GM18526 (cell line): ENCODE results near the gene CAMKK2.

Experiments used
- POLR2A ChIP-seq: IDR thresholded peaks from 3 replicates; pipeline ENCODE4 v1.6.1; 2011; ENCODE audit not compliant: insufficient read length; ENCODE audit errors: extremely low read depth

CAMKK2 gene

DNA sequence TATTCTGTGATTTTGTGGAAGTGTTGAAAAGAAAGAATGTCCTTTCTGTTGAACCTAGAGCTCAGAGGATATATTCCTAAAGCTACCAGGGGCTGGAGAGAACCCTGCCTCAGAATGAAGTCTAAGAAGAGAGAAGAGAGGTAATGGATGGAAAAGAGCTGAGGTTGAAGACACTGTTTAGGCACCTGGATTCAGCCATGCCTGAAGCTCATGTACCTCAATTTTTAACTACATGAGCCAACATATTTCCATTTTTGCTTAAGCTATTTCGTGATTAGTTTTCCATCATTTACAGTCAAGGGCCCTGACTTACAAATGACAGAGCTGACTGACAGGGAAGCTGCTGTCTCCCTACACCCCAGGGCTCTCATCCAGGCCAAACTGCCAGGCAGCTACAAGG lies 10.7 kb downstream of the CAMKK2 start:
- no peak for TF ChIP-seq POLR2A

DNA sequence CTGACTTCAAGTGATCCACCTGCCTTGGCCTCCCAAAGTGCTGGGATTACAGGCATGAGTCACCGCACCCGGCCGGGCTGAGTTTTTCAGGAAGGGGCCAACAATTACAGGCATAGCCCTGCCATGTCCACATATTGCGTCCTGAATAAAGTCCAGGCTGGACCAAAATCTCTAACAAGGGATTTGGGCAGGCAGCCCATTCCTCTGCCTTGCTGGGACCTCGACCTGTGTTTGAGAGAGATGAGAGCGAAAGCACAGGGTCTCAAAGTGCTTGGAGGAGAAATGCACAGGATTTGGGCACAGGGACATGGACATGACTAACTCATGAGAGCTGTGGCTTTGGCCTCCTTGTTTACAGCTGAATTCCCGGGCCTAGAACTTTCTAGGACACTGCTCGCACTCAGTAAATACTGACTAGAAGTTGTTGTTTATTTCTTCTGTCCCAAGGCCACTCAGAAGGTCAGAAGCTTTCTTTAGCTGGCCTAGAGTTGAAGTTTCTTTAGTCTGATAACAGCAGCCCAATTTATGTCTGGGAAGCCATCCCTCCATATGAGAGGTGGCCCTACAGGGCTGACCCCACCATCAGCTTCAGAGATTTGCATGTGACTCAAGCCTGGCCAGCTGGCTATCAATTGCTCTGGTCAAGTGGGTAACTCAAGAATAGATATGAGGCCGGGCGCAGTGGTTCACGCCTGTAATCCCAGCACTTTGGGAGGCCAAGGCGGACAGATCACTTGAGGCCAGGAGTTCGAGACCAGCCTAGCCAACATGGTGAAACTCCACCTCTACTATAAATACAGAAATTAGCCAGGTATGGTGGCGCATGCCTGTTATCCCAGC lies 11.7 kb downstream of the CAMKK2 start:
- no peak for TF ChIP-seq POLR2A

DNA sequence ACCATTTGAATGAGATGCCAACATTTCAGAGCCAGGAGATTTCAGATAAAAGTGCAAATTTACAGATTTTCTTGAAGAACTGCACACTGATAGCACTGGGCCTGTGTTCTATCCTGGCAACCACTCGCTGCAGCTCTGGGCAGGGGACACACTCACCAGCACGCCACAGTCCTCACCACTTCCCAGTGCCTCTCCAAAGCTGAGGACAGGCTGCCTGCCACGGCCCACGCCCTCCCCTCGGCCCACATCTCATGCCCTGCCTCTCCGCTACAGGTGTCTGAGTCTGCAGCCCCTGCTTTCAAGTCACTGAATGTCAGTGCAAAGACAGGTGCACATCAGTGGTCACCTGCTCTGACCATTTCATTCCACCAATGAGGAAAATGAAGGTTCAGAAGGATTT lies 12.7 kb downstream of the CAMKK2 start:
- TF ChIP-seq POLR2A = no peak

DNA sequence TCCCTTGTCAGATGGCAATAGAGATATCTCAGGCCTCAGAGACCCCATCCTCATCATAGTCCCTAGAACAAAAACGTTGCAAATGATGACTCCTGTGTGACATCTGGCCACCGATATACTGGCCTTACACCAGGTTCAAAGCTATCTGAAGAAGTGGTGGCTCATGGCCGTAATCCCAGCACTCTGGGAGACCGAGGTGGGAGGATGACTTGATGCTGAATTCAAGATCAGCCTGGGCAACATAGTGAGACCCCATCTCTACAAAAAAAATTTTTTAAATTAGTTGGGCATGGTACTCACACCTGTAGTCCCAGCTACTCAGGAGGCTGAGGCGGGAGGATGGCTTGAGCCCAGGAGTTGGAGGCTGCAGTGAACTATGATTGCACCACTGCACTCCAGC lies 13.1 kb downstream of the CAMKK2 start:
- no peak for TF ChIP-seq POLR2A

DNA sequence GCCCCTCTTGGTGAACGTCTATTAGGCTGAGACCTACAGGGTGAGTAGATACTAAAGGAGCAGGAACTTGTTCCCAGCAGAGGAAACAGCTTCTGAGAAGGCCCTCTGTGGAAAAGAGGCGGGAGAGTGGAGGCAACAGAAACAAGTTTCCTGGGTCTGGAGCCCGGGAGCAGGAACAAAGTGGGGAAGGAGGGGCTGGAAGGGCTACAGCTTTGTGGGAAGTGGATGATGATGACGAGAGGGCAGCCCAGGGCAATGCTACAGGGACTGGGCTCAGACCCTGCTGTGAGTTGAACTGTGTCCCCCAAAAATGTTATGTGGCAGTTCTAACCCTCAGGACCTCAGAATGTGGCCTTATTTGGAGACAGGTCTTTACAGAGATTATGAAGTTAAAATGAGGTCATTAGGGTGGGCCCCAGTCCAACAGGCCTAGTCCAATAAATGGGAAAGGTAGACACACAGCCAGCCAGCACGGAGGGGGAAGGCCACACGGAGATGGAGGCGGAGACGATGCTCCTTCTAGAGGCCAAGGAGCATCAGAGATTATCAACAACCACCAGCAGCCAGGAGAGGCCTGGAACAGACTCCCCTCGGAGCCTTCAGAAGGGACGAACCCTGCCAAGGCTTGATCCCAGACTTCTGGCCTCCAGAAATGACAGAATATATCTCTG lies 14.3 kb downstream of the CAMKK2 start:
- TF ChIP-seq POLR2A = no peak

DNA sequence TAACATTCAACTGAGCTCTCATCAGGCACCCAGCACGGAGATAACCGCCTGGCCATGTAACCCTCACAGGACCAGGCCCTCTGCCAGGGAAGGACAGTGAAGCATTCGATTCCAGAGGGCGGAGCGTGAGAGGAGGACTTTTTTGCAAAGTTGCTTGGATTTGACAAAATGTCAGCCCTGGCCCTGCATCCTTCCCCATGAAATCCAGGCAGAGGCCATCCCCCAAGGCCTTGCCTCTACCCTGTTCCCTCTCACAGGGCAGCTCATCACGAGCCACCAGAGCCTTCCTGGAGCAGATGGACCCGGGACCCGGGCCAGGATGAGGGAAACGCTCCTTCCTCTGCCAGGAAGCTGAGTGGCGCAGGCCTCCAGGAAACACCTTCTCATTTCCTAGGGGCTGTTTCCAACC lies 17.0 kb downstream of the CAMKK2 start:
- no peak for TF ChIP-seq POLR2A

DNA sequence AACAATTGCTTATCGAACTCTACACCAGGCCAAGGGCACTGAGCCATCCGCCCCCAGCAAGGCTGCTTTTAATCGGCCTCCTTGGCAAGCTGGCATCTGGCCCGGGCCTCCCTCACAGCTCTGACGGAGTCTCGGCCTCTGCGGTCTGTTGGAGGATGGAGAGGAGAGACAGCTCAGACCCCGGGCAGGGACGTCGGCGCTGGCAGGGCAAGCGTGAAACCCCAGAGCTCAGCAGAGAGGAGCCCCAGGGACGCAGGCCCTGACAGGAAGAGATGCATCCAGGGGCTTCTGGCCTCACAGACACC lies 17.5 kb downstream of the CAMKK2 start:
- no peak for TF ChIP-seq POLR2A

DNA sequence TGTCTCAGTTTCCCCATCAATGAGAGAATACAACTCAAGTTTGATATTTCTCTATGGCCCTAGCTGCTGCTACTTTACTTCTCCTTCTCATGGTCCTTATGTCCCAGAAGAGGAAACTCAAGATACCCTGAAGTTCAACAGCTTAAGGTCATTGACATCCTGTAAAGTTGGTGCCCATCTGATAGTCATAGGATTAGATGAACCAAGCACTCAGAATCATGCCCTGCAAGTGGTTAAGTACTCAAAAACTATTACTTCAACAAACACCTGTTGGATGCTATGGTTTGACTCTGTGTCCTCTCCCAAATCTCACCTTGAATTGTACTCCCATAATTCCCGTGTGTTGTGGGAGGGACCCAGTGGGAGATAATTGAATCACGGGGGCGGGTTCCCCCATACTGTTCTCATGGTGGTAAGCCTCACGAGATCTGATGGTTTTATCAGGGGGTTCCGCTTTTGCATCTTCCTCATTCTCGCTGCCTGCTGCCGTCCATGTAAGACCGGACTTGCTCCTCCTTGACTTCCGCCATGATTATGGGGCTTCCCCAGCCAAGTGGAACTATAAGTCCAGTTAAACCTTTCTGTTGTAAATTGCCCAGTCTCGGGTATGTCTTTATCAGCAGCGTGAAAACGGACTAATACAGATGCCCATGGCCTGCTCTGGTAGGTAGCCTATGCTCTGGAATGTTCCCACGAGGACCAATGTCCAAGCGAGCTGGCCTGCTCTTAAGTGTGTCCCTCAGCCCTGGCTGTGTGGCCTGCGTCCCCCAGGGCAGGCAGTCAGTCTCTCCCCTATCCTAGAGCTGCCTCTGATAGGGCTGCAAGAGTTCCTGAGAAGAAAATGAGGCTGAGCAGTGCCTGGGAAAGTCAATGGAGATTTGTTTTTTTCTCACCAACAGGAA lies 18.1 kb downstream of the CAMKK2 start:
- TF ChIP-seq POLR2A = no peak

DNA sequence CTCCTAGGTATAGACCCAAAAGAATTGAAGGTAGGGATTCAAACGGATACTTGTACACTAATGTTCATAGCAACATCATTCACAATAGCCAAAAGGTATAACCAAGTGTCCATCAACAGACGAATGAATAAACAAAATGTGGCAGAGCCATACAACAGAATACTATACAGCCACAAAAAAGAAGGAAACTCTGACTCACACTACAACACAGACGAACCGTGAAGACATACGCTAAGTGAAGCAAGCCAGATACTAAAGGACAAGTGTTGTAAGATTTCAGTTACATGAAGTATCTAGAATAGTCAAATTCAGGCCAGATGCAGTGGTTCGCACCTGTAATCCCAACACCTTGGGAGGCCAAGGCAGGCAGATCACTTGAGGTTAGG lies 19.1 kb downstream of the CAMKK2 start:
- TF ChIP-seq POLR2A = no peak

DNA sequence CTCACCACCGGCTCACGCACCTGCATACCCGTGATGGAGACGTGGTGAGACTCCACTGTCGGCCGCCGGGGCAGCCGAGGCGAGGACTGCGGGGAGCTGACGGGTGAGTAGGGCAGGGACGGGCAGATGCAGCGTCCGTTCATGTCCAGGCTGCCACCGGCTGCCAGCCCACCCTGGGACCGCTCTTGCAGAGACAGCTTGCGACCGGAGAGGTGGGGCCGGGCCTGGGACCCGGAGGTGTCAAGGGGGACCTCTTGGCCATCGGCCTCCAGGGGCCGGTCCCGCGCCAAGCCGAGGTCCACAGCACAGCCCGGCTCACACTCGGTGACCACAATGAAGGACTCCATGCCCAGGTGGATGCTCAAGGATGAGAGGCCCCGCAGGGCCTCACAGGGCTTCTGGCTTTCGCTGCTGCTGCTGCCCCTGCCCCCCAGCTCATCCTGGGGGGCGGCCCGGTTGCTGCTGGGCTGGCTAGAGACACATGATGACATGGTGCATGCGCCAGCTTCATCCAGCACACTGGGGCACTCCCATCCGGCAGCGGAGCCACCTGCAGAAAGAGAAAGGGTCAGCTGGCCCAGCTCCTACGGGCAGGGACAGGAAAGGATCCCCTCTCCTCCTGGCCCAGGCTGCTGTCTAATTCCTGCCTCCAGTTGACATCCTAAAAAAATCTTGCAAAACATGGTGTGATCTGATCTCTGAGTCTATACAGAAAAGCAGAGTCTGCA lies 22.3 kb downstream of the CAMKK2 start:
- no peak for TF ChIP-seq POLR2A

DNA sequence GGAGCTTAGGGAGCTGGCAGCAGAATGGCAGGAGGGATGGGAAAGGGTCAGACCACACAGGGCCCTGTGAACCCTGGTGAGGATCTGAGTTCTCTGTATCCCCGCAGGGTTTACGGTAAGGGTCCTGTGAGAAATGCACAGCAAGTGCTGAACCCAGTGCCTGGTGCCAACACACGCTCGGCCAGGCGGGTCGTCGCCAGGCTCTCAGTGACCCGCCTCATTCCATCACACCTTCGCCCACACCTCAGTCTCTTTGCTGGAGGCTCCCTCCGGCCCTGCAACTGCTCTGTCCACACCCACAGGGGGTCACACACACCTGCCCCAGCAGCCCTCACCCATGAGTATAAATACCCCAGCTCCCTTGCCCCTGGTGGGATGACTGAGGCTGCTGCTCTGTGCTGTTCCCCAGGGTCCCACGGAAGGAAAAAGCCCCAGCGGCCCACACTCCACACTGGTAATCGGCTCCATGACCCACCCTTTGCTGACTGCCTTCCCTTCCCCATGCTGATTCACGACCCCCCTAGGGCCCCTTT lies 23.1 kb downstream of the CAMKK2 start:
- no peak for TF ChIP-seq POLR2A

DNA sequence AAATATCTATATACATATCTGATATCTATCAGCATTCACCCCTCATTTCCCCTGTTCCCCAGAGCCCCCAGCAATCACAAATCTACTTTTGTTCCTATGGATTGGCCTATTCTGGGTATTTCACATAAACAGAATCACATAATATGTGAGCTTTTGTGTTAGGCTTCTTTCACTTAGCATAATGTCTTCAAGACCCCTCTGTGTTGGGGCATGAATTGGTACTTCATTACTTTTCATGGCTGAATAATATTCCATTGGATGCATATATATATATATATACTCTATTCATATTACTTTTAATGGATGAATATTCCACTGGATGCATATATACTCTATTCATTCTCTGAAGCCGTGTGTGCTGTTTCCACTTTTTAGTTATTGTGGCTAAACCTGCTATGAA lies 28.7 kb downstream of the CAMKK2 start:
- TF ChIP-seq POLR2A = no peak

DNA sequence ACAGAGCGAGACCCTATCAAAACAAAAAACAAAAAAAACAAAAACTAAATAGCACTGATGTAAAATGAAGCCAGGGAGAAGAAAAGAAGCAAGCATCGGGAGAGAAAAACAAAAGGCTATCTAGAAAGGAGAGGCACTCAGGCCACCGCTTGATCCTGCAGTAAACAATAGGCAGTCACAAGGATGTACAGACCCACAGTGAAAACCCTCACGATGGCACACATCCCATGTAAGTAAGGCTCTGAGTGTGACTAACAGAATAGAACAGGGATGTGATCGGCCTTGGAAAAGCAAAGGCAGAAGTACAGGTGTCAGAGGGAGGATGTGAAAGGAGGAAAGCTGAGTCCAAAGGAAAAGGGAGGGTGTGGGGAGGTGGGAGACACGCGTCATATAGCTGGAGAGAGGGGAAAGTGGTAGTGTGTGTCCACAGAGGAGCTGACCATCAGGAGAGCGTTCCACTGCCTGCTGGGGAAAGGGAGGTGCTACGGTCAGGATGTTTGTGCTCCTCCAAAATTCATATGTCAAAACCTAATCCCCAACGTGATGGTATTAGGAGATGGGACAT lies 31.5 kb downstream of the CAMKK2 start:
- no peak for TF ChIP-seq POLR2A

DNA sequence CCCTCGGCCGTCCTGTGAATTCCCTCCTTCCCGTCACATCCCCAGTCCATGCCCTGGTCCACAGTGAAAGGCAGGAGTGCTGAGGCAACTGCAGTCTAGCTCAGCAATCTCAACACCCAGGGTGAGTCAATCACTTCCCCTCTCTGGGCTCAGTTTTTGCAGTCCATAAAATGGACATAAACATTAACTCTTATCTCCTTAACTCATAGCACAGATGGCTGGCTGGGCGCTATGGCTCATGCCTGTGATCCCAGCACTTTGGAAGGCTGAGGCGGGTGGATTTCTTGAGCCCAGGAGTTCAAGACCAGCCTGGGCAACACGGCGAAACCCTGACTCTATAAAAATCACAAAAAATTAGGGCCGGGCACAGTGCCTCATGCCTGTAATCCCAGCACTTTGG lies 32.4 kb downstream of the CAMKK2 start:
- TF ChIP-seq POLR2A = no peak
